Esophagus squamous epithelium (tissue), 5 donors: ENCODE results near the gene PMFBP1. TPM values are rescaled to one million over a fixed set of nuclear protein-coding genes. Genes with fewer than 3 reads are reported as not detected.

Experiments used
- DNase-seq: peaks from one replicate; lab custom pipeline; 2025; lab: John Stamatoyannopoulos, UW
- H3K27ac ChIP-seq, 4 donors: fragments of 200-600 bp; sonication (generic); one replicate each; pipeline ENCODE4 v1.5.1; 2016 to 2019; ENCODE audit warnings: mild to moderate bottlenecking in 1 of 4
- H3K27me3 ChIP-seq, 4 donors: fragments of 200-600 bp; sonication (generic); 1 replicate in 3 of 4; 2 replicates in 1 of 4; pipeline versions ENCODE4 v1.5.1 to v1.6.0; 2017 to 2021; ENCODE audit warnings: antibody characterized with exemption in 1 of 4
- H3K36me3 ChIP-seq, 3 donors: fragments of 200-600 bp; sonication (generic); one replicate each; pipeline ENCODE4 v1.5.1; 2016 to 2019
- H3K4me1 ChIP-seq, 3 donors: fragments of 200-600 bp; sonication (generic); one replicate each; pipeline ENCODE4 v1.5.1; 2017 to 2019
- H3K4me3 ChIP-seq, 4 donors: fragments of 200-600 bp; sonication (generic); 1 replicate in 3 of 4; 2 replicates in 1 of 4; pipeline ENCODE4 v1.5.1; 2016 to 2019; ENCODE audit warnings: mild to moderate bottlenecking in 2 of 4, moderate library complexity in 1 of 4
- H3K9me3 ChIP-seq, 3 donors: fragments of 200-600 bp; sonication (generic); one replicate each; pipeline ENCODE4 v1.5.1; 2016 to 2019
- CTCF ChIP-seq, 6 experiments: fragments of 450-650 bp in 4 of 6; fragments of 200-600 bp in 2 of 6; sonication (generic) in 2 of 6; IDR thresholded peaks; one replicate each; pipeline ENCODE4 v1.5.1; 2016 to 2019; ENCODE audit warnings: antibody characterized with exemption in 6 of 6, mild to moderate bottlenecking in 4 of 6, moderate library complexity in 4 of 6
- POLR2A ChIP-seq, 4 donors: fragments of 450-650 bp; IDR thresholded peaks; one replicate each; pipeline ENCODE4 v1.6.1; 2017; ENCODE audit warnings: antibody characterized with exemption in 4 of 4, mild to moderate bottlenecking in 4 of 4, moderate library complexity in 3 of 4
- WGBS, 2 donors: methylation state at CpG; one replicate each; pipeline ENCODE4 v1.1.5; 2018; 5-methylcytosine and 5-hydroxymethylcytosine counted together
- intact Hi-C: fragments of 100-400 bp; cut with DNase I; formaldehyde crosslinking; loops from one replicate; pipeline ENCODE4 v1.15.0; 2022
- total RNA-seq, 4 donors: library from RNA; depleted of rRNA; stranded (reverse); fragments of >200 nt; gene quantifications; one replicate each; pipeline ENCODE4 v1.1.0, GENCODE V29; 2016
- donor health status: DM: yes; HTN: yes; CAD: no.

Gene PMFBP1
- total RNA-seq, 4 donors from 2014 or later = 1.1 to 2.0 (median 1.4) TPM

DNA sequence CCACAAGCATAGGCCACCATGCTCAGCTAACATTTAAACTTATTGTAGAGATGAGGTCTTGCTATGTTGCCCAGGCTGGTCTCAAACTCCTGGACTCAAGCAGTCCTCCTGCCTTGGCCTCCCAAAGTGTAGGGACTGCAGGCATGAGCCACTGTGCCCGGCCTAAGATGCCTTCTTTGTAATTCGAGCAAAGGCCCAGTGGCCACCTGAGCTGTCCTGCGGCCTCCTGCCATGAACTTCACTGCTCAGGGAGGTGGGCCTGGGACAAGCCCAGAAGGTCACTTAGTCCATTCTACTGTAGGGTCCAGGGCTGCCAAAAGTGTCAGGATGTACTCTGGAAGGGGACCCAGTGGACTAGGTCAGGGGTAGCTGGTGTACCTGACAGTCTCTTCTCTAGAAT lies 47.8 kb downstream of the PMFBP1 start:
- Histone ChIP-seq H3K4me3 (no peak overlapping the region), H3K9me3 (no peaks in the 10 kb centered on the region), H3K36me3 (no peaks in the 10 kb centered on the region), H3K27me3 (no peaks in the 10 kb centered on the region), H3K27ac (no peak overlapping the region), H3K4me1 (peaks cover 0 to 7% (median 0%) of the 10 kb centered on the region in 3 donors)
- no peak for TF ChIP-seq POLR2A (IDR thresholded peaks at IDR 0.05)
- no peak for TF ChIP-seq CTCF (IDR thresholded peaks at IDR 0.05)
- intact Hi-C loops = no loop called here
- WGBS, 2 donors = no CpG with 5 or more reads among the region's 3 CpGs
- DNase-seq = no peak

- Histone ChIP-seq H3K4me1 (peaks cover 0 to 7% (median 0%) of the 10 kb centered on the region in 3 donors), H3K4me3 (no peak overlapping the region), H3K9me3 (no peaks in the 10 kb centered on the region), H3K27me3 (no peaks in the 10 kb centered on the region), H3K36me3 (no peaks in the 10 kb centered on the region), H3K27ac (no peak overlapping the region)
- TF ChIP-seq POLR2A (IDR thresholded peaks at IDR 0.05) (no peak), CTCF (IDR thresholded peaks at IDR 0.05) (no peak)
- intact Hi-C loops = no loop called here
- DNase-seq = no peak
- WGBS, 2 donors = 64 to 81% methylated on average over 4 to 7 of the region's 8 CpGs
Observed at GRCh38 chr16:72123426-72123825, 48.5 kb downstream of the PMFBP1 start.

- TF ChIP-seq POLR2A (IDR thresholded peaks at IDR 0.05) (no peak), CTCF (IDR thresholded peaks at IDR 0.05) (no peak)
- Histone ChIP-seq H3K4me1 (peaks cover 0 to 7% (median 0%) of the 10 kb centered on the region in 3 donors), H3K9me3 (no peaks in the 10 kb centered on the region), H3K4me3 (no peak overlapping the region), H3K36me3 (no peaks in the 10 kb centered on the region), H3K27me3 (no peaks in the 10 kb centered on the region), H3K27ac (no peak overlapping the region)
- WGBS, 2 donors = 70 to 91% methylated on average over 5 to 7 of the region's 11 CpGs
- intact Hi-C loops = no loop called here
- DNase-seq = no peak
Observed at GRCh38 chr16:72122916-72123315, 49.0 kb downstream of the PMFBP1 start.

- H3K4me3 ChIP-seq = no peak overlapping the region
- H3K9me3 ChIP-seq = no peaks in the 10 kb centered on the region
- 63 to 80% methylated on average over 2 of the region's 2 CpGs for WGBS, 2 donors
- no peak overlapping the region for H3K27ac ChIP-seq
- intact Hi-C loops = no loop called here
- H3K27me3 ChIP-seq = no peaks in the 10 kb centered on the region
- no peaks in the 10 kb centered on the region for H3K36me3 ChIP-seq
- TF ChIP-seq POLR2A (IDR thresholded peaks at IDR 0.05) (no peak), CTCF (IDR thresholded peaks at IDR 0.05) (no peak)
- H3K4me1 ChIP-seq = peaks cover 0 to 7% (median 0%) of the 10 kb centered on the region in 3 donors
- no peak for DNase-seq
Observed at GRCh38 chr16:72122308-72122707, 49.6 kb downstream of the PMFBP1 start.

- no peak for DNase-seq
- intact Hi-C loops = no loop called here
- 85 to 92% methylated on average over 3 to 5 of the region's 5 CpGs for WGBS, 2 donors
Observed at GRCh38 chr16:72120026-72120425, 51.9 kb downstream of the PMFBP1 start.

More at GRCh38 chr16:72120026-72120425, 51.9 kb downstream of the PMFBP1 start:
- H3K27me3 ChIP-seq = no peaks in the 10 kb centered on the region
- no peak overlapping the region for H3K27ac ChIP-seq
- no peak overlapping the region for H3K4me3 ChIP-seq
- H3K4me1 ChIP-seq = no peaks in the 10 kb centered on the region
- H3K36me3 ChIP-seq = no peaks in the 10 kb centered on the region
- TF ChIP-seq POLR2A (IDR thresholded peaks at IDR 0.05) = no peak
- no peak for TF ChIP-seq CTCF (IDR thresholded peaks at IDR 0.05)
- H3K9me3 ChIP-seq = no peaks in the 10 kb centered on the region
